ENCODE data around the gene DAPK2. TPM values are rescaled to one million over a fixed set of nuclear protein-coding genes. Genes with fewer than 3 reads are reported as not detected.

Gene DAPK2

Small RNAs within 50 kb of the gene (small RNA-seq; reads per million reads assigned to genes)
- gene AC015914.2 (ENCODE audit: insufficient read depth) (not detected), gene MIR422A (ENCODE audit: insufficient read depth) (not detected)
